ENCODE measurements around the gene CRYBB1.
"Not testable (repeated sequence)": the region's sequence is repeated elsewhere in the genome, so short reads cannot be mapped to it uniquely, and the experiment has no call there.

Gene CRYBB1

DNA sequence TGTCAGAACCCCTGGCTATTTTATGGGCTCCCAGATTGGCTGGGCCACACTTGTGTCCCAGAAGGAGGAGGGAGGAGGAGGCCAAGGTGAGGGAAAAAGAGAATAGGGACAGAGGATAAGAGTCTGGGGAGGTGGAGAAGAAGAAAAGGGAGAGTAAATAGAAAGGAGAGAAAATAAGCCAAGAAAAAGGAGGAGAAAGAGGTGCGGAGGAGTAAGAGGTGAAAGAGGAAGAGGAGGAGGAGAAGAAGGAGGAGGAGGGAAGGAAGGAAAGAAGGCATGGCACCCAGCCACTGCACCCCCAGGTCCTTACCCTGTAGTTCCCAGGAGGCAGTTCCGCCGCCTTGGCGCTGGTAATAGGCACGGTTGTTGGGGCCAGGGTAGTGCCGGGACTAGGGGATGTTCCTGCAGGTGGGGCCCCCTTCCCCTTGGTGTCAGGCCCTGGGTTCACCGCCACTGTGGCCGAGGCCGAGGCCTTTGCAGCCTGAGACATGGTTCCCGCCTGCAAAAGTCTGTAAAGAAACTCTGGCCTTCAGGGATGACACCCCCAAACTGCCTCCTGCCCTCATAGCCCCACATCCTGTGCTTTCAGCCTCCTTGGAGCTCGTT, 1.9 kb downstream of the CRYBB1 start:
- TF ChIP-seq CTCF (IDR thresholded peaks at IDR 0.05; ENCODE audit: borderline replicate concordance, control extremely low read depth, extremely low read depth, insufficient read depth, missing control alignments): no peak
- no peak for DNase-seq (ENCODE audit: low spot score)
- in situ Hi-C loops (cut with MboI; ENCODE audit: low sequenced_read_pairs, unreplicated experiment): no loop called here

GRCh38 chr22:26615149-26615548, 2.7 kb downstream of the CRYBB1 start:
- in situ Hi-C loops (cut with MboI; ENCODE audit: low sequenced_read_pairs, unreplicated experiment): no loop called here
- no peak for TF ChIP-seq CTCF (IDR thresholded peaks at IDR 0.05; ENCODE audit: borderline replicate concordance, control extremely low read depth, extremely low read depth, insufficient read depth, missing control alignments)
- DNase-seq (ENCODE audit: low spot score): peak; percentile 63

DNA sequence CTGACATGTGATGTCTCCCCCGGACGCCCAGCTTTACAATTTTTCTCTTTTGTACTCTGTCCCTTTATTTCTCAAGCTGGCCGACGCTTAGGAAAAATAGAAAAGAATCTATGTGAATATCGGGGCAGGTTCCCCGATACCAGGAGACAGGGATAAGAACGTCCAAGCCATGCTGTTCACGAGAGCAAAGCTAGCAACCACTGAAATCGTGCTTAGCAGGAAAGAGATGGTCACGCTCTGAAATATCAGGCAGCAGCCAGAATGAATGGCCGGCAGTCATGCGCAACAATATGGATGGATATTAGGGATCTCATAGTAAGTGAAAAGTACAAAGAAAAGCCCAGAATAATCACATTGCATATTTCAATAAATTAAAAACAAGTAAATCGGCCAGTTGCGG, 3.5 kb downstream of the CRYBB1 start:
- DNase-seq (ENCODE audit: low spot score): no peak
- no peak for TF ChIP-seq CTCF (IDR thresholded peaks at IDR 0.05; ENCODE audit: borderline replicate concordance, control extremely low read depth, extremely low read depth, insufficient read depth, missing control alignments)
- in situ Hi-C loops (cut with MboI; ENCODE audit: low sequenced_read_pairs, unreplicated experiment): no loop called here

DNA sequence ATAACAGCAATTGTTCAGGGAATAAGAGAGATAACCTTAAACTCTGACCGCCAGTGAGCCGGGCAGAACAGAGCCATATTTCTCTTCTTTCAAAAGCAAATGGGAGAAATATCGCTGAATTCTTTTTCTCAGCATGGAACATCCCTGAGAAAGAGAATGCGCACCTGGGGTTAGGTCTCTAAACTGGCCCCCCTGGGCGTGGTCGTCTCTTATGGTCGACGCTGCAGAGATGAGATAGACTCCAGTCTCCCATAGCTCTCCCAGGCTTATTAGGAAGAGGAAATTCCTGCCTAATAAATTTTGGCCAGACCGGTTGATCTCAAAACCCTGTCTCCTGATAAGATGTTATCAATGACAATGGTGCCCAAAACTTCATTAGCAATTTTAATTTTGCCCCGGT, 4.1 kb downstream of the CRYBB1 start:
- DNase-seq (ENCODE audit: low spot score); in situ Hi-C loops (cut with MboI; ENCODE audit: low sequenced_read_pairs, unreplicated experiment): not testable (repeated sequence)

DNA sequence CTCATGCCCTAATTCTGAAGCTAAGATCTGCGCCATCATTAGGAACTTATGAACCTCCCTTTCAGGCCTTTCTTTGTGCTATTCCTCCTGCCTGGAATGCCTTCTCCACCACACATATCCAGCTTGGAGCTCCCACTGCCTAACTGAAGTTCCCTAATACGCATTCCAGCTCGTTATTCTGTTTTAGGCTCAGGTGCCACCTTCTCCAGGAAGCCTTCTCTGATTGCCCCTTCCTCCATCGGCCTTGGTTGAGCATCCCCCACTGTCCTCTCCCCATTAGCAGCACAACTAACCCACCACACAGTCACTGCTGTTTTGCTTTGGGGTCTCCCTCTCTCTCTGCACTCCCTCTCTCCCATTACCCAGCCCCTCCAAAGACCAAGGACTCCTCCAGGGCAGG, 5.2 kb downstream of the CRYBB1 start:
- no peak for TF ChIP-seq CTCF (IDR thresholded peaks at IDR 0.05; ENCODE audit: borderline replicate concordance, control extremely low read depth, extremely low read depth, insufficient read depth, missing control alignments)
- DNase-seq (ENCODE audit: low spot score): no peak
- in situ Hi-C loops (cut with MboI; ENCODE audit: low sequenced_read_pairs, unreplicated experiment): no loop called here

DNA sequence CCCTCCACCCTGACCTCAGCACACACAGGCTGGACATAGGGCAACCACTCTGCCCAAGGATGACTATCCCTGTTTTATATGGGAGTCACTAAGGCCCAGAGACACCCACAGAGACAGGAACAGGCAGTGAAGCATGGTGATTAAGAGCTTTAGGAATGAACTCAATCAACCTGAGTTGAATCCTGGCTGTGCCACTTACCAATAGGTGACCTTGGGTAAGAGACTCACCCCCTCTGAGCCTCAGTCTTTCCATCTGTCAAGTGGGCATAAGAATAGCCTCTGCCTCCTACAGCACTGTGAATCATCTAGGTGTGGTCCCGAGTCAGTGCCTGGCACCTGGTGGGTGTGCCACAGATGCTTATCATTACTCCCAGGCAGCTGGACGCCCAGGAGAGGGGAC, 6.8 kb downstream of the CRYBB1 start:
- in situ Hi-C loops (cut with MboI; ENCODE audit: low sequenced_read_pairs, unreplicated experiment): no loop called here
- TF ChIP-seq CTCF (IDR thresholded peaks at IDR 0.05; ENCODE audit: borderline replicate concordance, control extremely low read depth, extremely low read depth, insufficient read depth, missing control alignments): no peak
- DNase-seq (ENCODE audit: low spot score): no peak

DNA sequence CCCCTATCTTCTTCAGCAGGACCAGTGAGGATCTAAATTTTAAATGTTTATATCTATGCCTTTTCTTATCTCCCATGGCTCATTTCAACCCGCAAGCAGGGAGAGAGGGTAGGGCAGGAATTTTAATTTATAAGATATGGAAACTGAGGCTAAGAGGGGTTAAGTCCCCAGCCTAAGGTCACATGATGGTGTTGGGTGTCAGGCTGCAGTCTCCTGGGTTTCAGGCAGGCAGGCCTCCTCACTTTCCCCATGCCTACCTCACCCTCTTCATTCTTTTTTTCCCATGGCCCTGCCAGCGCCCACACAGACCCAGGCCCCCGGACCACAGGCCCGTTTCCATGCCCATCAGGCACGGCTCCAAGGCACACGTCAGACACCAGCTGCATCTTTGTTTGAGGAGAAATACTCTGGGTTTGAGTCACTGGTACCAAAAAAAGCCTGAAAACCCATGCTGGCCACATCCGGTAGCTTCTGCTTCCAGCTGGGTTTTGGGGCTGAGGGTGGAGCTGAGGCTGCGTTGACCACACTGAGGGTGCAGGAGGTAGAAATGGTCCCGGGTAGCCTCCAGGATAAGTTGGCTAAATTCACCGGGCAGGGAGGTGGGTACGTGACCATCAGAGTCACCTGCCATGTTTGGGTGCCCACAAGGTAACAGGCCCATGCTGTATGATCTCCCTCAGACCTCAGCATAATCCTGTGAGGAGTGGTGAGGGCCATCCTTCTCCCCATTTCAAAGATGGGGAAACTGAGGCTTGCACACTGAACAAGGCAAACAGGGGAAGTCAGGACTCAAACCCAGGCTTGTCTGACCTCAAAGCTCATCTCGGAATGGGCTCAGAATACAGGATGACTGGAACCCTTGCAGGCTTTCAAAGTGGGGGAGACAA, 7.5 kb downstream of the CRYBB1 start:
- peak; percentile 89 for DNase-seq (ENCODE audit: low spot score)
- TF ChIP-seq CTCF (IDR thresholded peaks at IDR 0.05; ENCODE audit: borderline replicate concordance, control extremely low read depth, extremely low read depth, insufficient read depth, missing control alignments): no peak
- in situ Hi-C loops (cut with MboI; ENCODE audit: low sequenced_read_pairs, unreplicated experiment): no loop called here
